Activated T-cell treated with anti-CD3 and anti-CD28 coated beads for 24 hours (primary cell): ENCODE data around the gene CYP4F2.
A peak's percentile ranks its signal among the peaks of the same experiment; 100 is the strongest.
"Not testable (repeated sequence)": the region's sequence is repeated elsewhere in the genome, so short reads cannot be mapped to it uniquely, and the experiment has no call there.

Source experiments
- DNase-seq: peaks from one replicate; pipeline ENCODE4 v3.0.0-alpha.2; 2020; ENCODE audit warnings: low read depth

The CYP4F2 gene

GRCh38 chr19:15846923-15847322, 51.0 kb downstream of the CYP4F2 start:
- DNase-seq: no peak

- DNase-seq: not testable (repeated sequence)
Measured at GRCh38 chr19:15843894-15844222, 54.0 kb downstream of the CYP4F2 start.

GRCh38 chr19:15843203-15843893, 54.5 kb downstream of the CYP4F2 start:
- no peak for DNase-seq

- no peak for DNase-seq
Measured at GRCh38 chr19:15841875-15842569, 55.9 kb downstream of the CYP4F2 start.

GRCh38 chr19:15840833-15841232, 57.0 kb downstream of the CYP4F2 start:
- DNase-seq: no peak

- DNase-seq: not testable (repeated sequence)
Measured at GRCh38 chr19:15839888-15840287, 58.0 kb downstream of the CYP4F2 start.

- no peak for DNase-seq
Measured at GRCh38 chr19:15838351-15838750, 59.5 kb downstream of the CYP4F2 start.

- peak; percentile 15 for DNase-seq
Measured at GRCh38 chr19:15837221-15837731, 60.6 kb downstream of the CYP4F2 start.

GRCh38 chr19:15836330-15837220, 61.3 kb downstream of the CYP4F2 start:
- peak; percentile 93 for DNase-seq

- peak; percentile 44 for DNase-seq
Measured at GRCh38 chr19:15835565-15836329, 62.1 kb downstream of the CYP4F2 start.

GRCh38 chr19:15834232-15834631, 63.6 kb downstream of the CYP4F2 start:
- DNase-seq: not testable (repeated sequence)

GRCh38 chr19:15831626-15832025, 66.2 kb downstream of the CYP4F2 start:
- no peak for DNase-seq

GRCh38 chr19:15829786-15830185, 68.1 kb downstream of the CYP4F2 start:
- no peak for DNase-seq

- no peak for DNase-seq
Measured at GRCh38 chr19:15829306-15829698, 68.6 kb downstream of the CYP4F2 start.

GRCh38 chr19:15828611-15829305, 69.1 kb downstream of the CYP4F2 start:
- not testable (repeated sequence) for DNase-seq

GRCh38 chr19:15828121-15828610, 69.7 kb downstream of the CYP4F2 start:
- no peak for DNase-seq
